ENCODE data around the gene IGSF21. TPM values are rescaled to one million over a fixed set of nuclear protein-coding genes. Genes with fewer than 3 reads are reported as not detected.

Gene IGSF21
- polyA plus RNA-seq, 1 donor (not counting 4 experiments of a cell fraction or from before 2014, with no cell fraction given): not detected

GRCh38 chr1:18119771-18120377 is 12.3 kb downstream of the IGSF21 start:
- dilution Hi-C loops (cut with MboI; ENCODE audit: extremely low pct_ligation_motif_present, low sequenced_read_pairs): no loop called here
- Histone ChIP-seq H3K4me3 (ENCODE audit: control insufficient read depth in 2 of 3, extremely low read depth in 1 of 3, insufficient read depth in 2 of 3, low read depth in 1 of 3, low read length in 3 of 3) (no peak overlapping the region), H3K79me2 (ENCODE audit: control insufficient read depth, insufficient read depth, low read length) (no peaks in the 10 kb centered on the region), H3K36me3 (ENCODE audit: control insufficient read depth in 2 of 2, extremely low read depth in 1 of 2, insufficient read depth in 2 of 2, low read length in 2 of 2) (no peaks in the 10 kb centered on the region), H3K9me3 (ENCODE audit: control insufficient read depth, low read depth, low read length) (no peaks in the 10 kb centered on the region), H2AFZ (ENCODE audit: control insufficient read depth, low read length) (no peak overlapping the region), H3K27ac (ENCODE audit: control insufficient read depth, insufficient read depth, low read length) (no peak overlapping the region), H4K20me1 (ENCODE audit: control insufficient read depth, extremely low read depth, insufficient read depth, low read length) (no peaks in the 10 kb centered on the region), H3K9ac (ENCODE audit: control insufficient read depth, extremely low read depth, insufficient read depth, low read length) (no peak overlapping the region), H3K4me1 (ENCODE audit: control insufficient read depth, extremely low read depth, insufficient read depth, low read length) (no peaks in the 10 kb centered on the region), H3K27me3 (ENCODE audit: control insufficient read depth, extremely low read depth, insufficient read depth, low read length) (peaks cover 4% of the 10 kb centered on the region), H3K9me1 (ENCODE audit: control insufficient read depth, extremely low read depth, insufficient read depth, low read length) (no peaks in the 10 kb centered on the region), H3K4me2 (ENCODE audit: control insufficient read depth, extremely low read depth, insufficient read depth, low read depth, low read length) (no peak overlapping the region)
- DNase-seq (ENCODE audit: low read depth, low spot score) (no peak), FAIRE-seq (no peak)
- TF ChIP-seq EZH2 (IDR thresholded peaks at IDR 0.05; ENCODE audit: low read length): no peak

GRCh38 chr1:18120638-18121037 is 13.0 kb downstream of the IGSF21 start:
- H2AFZ ChIP-seq (ENCODE audit: control insufficient read depth, low read length): no peak overlapping the region
- no peaks in the 10 kb centered on the region for H3K9me1 ChIP-seq (ENCODE audit: control insufficient read depth, extremely low read depth, insufficient read depth, low read length)
- H3K9ac ChIP-seq (ENCODE audit: control insufficient read depth, extremely low read depth, insufficient read depth, low read length): no peak overlapping the region
- H3K9me3 ChIP-seq (ENCODE audit: control insufficient read depth, low read depth, low read length): no peaks in the 10 kb centered on the region
- H3K27ac ChIP-seq (ENCODE audit: control insufficient read depth, insufficient read depth, low read length): no peak overlapping the region
- no peak for FAIRE-seq
- no peak for DNase-seq (ENCODE audit: low read depth, low spot score)
- H3K79me2 ChIP-seq (ENCODE audit: control insufficient read depth, insufficient read depth, low read length): no peaks in the 10 kb centered on the region
- H3K4me1 ChIP-seq (ENCODE audit: control insufficient read depth, extremely low read depth, insufficient read depth, low read length): no peaks in the 10 kb centered on the region
- no peak overlapping the region for H3K4me3 ChIP-seq (ENCODE audit: control insufficient read depth in 2 of 3, extremely low read depth in 1 of 3, insufficient read depth in 2 of 3, low read depth in 1 of 3, low read length in 3 of 3)
- H3K4me2 ChIP-seq (ENCODE audit: control insufficient read depth, extremely low read depth, insufficient read depth, low read depth, low read length): no peak overlapping the region
- H3K27me3 ChIP-seq (ENCODE audit: control insufficient read depth, extremely low read depth, insufficient read depth, low read length): peaks cover 4% of the 10 kb centered on the region
- dilution Hi-C loops (cut with MboI; ENCODE audit: extremely low pct_ligation_motif_present, low sequenced_read_pairs): no loop called here
- TF ChIP-seq CTCF (optimal IDR thresholded peaks at IDR 0.05 in 1 of 3, IDR thresholded peaks at IDR 0.05 in 1 of 3, conservative IDR thresholded peaks at IDR 0.05 in 1 of 3; ENCODE audit: extremely low read depth in 1 of 3, insufficient read depth in 2 of 3, low read length in 3 of 3) (no peak), EZH2 (IDR thresholded peaks at IDR 0.05; ENCODE audit: low read length) (no peak)
- H3K36me3 ChIP-seq (ENCODE audit: control insufficient read depth in 2 of 2, extremely low read depth in 1 of 2, insufficient read depth in 2 of 2, low read length in 2 of 2): no peaks in the 10 kb centered on the region
- H4K20me1 ChIP-seq (ENCODE audit: control insufficient read depth, extremely low read depth, insufficient read depth, low read length): no peaks in the 10 kb centered on the region

Measured in keratinocyte (primary cell).